ENCODE results near the gene PPRC1. TPM values are rescaled to one million over a fixed set of nuclear protein-coding genes. Genes with fewer than 3 reads are reported as not detected.

PPRC1 gene, protein sequence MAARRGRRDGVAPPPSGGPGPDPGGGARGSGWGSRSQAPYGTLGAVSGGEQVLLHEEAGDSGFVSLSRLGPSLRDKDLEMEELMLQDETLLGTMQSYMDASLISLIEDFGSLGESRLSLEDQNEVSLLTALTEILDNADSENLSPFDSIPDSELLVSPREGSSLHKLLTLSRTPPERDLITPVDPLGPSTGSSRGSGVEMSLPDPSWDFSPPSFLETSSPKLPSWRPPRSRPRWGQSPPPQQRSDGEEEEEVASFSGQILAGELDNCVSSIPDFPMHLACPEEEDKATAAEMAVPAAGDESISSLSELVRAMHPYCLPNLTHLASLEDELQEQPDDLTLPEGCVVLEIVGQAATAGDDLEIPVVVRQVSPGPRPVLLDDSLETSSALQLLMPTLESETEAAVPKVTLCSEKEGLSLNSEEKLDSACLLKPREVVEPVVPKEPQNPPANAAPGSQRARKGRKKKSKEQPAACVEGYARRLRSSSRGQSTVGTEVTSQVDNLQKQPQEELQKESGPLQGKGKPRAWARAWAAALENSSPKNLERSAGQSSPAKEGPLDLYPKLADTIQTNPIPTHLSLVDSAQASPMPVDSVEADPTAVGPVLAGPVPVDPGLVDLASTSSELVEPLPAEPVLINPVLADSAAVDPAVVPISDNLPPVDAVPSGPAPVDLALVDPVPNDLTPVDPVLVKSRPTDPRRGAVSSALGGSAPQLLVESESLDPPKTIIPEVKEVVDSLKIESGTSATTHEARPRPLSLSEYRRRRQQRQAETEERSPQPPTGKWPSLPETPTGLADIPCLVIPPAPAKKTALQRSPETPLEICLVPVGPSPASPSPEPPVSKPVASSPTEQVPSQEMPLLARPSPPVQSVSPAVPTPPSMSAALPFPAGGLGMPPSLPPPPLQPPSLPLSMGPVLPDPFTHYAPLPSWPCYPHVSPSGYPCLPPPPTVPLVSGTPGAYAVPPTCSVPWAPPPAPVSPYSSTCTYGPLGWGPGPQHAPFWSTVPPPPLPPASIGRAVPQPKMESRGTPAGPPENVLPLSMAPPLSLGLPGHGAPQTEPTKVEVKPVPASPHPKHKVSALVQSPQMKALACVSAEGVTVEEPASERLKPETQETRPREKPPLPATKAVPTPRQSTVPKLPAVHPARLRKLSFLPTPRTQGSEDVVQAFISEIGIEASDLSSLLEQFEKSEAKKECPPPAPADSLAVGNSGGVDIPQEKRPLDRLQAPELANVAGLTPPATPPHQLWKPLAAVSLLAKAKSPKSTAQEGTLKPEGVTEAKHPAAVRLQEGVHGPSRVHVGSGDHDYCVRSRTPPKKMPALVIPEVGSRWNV (N-terminal part only)
- polyA plus RNA-seq (ENCODE audit: insufficient read length in 4 of 4), result 10 to 100 TPM; 27.7 to 43.0 (median 36.3) TPM

DNA sequence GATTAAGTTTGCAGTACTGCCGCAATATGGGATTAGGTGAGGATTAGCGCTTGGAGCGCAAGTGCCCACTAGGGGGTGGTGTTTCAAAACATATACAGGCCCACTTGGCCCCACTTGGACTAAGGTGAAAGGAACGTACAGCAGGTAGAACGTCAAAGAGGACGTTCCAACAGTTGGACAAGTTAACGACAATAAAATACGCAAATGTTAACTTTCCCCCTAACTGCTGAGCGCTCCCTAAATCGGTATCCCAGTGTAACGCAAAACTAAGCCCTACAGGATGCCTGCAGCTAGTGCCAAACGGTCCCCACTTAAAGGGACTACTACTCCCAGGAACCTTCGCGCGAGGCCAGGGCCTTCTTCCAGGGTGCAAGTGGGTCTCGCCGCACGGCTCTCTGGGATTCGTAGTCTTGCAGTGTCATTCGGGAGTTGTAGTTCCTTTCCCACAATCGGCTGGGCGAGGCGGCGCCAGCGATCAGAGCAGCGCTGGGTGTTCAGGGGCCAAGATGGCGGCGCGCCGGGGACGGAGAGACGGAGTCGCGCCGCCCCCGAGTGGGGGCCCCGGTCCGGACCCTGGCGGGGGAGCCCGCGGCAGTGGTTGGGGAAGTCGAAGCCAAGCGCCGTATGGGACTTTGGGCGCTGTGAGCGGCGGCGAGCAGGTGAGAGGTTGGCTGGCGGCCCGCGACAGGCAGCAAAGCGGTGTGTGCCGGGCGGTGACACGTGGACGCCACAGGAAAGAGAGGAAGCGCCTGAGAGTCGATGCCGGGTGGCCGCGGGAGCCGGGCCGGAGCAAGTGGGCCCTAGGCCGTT lies at the start of gene PPRC1:
Gene PPRC1, plus strand, starts transcription at position 478 of the 810 bp plus-strand sequence. Its CDS starts 29 bp downstream, at position 507.
- peak; percentile 97 to 99 (median 98) for DNase-seq (ENCODE audit: low read depth in 4 of 4, low spot score in 3 of 4)

DNA sequence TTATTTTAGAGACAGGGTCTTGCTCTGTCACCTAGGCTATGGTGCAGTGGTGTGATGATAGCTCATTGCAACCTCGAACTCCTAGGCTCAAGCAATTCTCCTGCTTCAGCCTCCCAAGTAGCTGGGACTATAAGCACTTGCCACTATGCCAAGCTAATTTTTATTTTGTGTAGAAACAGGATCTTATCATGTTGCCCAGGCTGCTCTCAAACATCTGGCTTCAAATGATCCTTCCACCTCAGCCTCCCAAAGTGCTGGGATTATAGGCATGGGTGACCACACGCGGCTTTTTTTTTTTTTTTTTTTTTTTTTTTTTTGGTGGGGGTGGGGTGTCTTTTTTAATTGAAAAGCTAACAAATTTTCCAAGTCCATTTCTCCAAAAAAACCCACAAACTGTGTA lies 49.3 kb upstream of the PPRC1 start:
- no peak for DNase-seq (ENCODE audit: low read depth in 4 of 4, low spot score in 3 of 4)

DNA sequence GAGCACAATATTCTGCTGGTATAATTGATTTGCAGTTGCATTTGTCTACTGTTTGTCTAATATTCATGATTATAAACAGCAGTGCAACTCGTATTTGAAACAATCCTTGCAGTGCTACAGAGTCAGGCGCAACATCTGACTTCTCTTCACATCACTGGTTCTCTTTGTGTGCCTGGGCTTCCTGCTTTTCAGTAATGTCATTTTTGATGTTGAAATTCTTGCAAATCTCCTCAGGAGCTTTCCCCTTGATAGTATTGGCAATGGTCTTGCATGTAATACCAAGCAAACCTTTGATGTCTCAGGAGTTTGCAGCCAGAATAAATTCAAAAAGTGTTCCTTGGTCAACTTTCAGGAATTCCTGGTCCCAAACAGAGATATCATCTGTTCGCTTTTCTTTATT lies 47.5 kb upstream of the PPRC1 start:
- no peak for DNase-seq (ENCODE audit: low read depth in 4 of 4, low spot score in 3 of 4)

DNA sequence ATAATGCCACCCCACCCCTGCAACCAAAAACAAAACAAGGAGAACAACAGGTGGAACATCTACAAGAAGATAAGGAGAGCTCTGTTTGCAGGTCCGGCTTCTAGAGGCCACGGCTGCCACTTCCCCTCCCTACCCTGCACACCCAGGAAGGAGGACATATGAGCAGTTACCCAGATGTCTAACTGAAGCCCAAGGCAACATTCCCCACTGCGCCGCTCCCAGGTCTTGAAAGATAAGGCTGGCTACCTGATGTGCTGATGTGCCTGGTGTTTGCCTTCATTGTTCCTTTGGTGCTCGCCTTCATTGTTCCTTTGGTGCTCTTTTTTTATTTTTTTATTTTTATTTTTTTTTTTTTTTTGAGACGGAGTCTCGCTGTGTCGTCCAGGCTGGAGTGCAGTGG lies 46.6 kb upstream of the PPRC1 start:
- DNase-seq (ENCODE audit: low read depth in 4 of 4, low spot score in 3 of 4), result no peak

DNA sequence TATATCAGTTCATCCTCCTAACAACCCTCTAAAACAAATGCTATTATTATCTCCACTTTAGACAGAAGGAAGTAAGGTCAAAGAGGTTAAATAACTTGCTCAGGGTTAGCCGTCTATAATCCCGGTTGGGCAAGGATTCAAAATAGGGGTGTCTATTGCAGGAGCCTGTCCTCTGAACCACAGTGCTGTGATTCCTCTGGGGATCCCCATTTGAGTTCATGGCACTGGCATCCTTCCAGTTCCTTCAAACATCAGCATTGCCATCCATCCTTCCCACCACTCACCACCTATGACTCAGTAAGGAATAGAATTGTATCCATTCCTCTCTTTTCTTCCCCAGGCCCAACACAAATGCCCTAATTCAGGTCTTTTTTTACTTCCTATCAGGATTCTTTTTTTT lies 42.1 kb upstream of the PPRC1 start:
- DNase-seq (ENCODE audit: low read depth in 4 of 4, low spot score in 3 of 4), result no peak

DNA sequence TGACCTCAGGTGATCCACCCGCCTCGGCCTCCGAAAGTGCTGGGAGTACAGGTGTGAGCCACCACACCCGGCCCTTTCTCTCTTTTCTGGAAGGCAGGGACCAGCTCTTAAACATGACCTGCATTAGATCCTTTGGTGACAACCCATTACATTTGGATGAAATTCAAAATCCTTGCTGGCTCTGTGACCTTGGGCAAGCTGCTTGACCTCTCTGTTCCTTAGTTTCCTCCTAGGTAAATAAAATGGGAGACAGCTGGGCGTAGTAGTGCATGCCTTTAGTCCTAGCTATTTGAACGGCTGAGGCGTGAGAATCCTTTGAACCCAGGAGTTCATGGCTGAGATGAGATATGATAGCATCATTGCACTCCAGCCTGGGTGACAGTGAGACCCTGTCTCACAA lies 36.4 kb upstream of the PPRC1 start:
- no peak for DNase-seq (ENCODE audit: low read depth in 4 of 4, low spot score in 3 of 4)

DNA sequence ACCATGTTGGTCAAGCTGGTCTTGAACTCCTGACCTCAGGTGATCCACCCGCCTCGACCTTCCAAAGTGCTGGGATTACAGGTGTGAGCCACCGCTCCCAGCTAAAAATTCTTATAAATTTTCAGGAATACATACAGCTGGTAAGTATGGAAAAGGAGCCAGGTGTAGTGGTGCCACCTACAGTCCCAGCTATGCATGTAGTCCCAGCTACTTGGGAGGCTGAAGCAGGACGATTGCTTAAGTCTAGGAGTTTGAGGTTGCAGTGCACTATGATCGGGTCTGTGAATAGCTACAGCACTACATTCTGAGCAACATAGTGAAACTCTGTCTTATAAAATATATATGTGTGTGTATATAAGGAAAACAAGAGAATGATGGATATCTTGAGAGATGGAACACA lies 31.7 kb upstream of the PPRC1 start:
- DNase-seq (ENCODE audit: low read depth in 4 of 4, low spot score in 3 of 4), result no peak

DNA sequence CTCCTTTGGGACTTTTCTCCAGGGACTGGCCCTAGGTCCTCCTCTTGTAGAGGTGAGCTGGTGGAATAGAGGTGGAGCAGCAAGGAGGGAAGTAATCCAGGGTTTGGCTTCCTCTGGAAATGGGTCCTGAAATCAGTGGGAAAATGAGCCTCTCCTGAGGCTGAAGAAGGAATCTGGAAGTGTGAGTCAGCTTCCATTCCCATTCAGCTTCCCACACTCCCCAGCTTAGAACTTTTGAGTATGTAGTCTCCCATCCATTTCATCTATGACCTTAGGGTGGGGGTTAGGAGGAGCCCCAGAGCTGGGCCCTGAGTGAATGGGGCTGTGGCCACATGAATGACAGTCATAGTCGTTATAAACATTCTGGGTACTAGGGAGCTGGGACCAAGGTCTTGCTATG lies 30.4 kb upstream of the PPRC1 start:
- DNase-seq (ENCODE audit: low read depth in 4 of 4, low spot score in 3 of 4), result no peak

DNA sequence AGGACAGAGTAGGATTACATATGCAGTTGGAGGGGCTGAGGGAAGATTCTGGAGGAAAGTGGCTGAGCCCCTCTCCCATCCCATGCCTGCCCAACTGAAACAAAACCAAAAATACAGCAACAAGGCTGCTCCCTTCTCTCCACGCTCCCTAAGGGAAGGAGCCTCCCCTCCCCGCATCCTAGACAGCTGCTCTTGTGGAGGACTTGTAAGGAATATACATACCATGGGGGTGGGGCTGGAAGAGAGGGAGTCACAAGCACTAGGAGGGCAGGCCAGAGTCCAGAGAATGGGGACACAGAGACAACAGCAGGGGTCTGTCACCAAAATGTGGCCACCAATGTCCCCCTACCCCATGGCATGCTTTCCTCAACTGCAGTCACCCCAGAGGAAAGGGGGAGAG lies 25.8 kb upstream of the PPRC1 start:
- no peak for DNase-seq (ENCODE audit: low read depth in 4 of 4, low spot score in 3 of 4)

DNA sequence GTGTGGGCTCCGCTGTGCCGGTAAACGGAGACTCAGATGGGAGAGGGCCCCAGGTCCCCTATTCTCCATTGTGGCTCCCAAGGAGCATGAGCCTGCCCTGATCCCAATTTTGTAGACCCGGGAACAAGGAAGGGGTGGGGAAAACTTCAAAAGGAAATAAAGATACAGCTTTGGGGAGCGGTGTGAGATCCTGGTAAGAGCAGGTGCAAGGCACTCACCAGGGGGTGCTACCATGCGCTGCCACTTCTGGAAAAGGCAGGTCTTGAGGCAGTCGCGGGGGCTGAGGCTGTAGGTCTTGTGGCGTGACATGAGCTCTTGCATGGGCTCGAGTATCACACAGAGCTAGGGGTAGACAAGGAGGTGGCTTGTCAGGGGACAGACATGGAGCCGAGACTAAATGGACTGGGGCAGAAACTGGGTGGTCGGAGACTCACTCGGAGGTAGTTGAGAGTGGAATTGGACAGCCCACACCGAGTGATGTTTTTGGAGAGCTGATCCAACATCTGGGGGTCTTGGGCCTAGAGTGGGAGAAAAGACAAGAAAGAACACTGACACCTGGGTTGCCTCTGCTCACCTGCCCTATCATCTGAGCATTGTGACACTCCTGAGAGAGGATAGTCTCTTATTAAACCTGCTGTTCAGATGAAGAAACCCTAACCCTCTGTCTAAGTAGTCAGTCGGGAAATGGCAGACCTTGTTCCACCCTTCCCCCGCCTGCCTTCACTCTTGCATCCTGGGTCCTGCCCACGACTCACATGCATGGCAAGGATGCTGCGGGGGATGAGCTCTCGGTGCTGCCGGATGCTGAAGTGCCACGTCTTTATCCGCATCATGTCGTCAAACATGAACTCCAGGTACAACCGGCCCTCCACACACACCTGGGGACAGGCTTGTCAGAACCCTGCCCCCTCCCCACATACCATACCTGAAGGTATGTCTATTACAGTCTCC lies 23.4 kb upstream of the PPRC1 start:
- DNase-seq (ENCODE audit: low read depth in 4 of 4, low spot score in 3 of 4), result no peak

DNA sequence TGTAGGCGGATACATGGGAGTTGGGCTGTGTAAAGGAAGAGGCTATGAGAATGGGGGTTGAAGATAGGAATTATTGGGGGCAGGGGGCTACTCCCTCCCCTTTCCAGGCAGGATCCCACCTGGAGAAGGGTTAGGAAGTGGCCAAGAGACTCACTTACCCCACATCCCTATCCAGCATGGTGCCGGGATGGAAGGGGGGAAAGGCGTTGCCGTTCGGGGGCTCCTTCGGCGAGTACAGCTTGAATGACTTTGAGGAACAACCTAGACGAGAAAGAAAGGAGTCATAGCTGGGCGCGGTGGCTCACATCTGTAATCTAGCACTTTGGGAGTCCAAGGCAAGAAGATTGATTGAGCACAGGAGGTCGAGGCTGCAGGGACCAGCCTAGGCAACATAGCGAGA lies 21.6 kb upstream of the PPRC1 start:
- DNase-seq (ENCODE audit: low read depth in 4 of 4, low spot score in 3 of 4), result no peak

DNA sequence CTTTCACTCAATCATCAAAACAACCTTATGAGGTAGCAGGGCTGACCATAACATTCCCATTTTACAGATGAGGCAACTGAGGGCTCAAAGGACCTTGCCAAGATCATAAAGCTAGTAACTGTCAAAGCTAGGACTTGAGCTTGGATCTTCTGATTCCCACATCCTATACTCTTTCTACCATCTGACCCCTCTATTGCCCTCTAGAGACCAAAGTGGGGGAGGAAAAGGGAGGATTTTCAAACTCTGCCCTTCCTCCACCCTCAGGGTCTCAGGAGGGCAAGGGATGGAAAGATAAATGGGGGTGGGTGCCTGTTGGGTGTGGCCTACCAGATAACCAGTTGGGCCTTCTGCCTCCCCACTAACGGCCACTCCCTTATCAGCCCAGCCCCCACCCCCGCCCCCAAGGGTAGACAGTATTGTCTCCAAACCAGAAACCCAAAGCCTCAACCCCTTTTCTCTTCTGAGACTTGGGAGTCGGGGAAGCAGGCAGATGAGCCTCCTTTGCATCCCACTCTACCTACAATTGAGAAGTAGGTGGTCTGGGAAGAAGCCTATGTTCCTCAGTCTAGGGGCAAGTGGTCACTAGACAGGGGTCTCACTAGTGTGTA lies 20.5 kb upstream of the PPRC1 start:
- no peak for DNase-seq (ENCODE audit: low read depth in 4 of 4, low spot score in 3 of 4)

DNA sequence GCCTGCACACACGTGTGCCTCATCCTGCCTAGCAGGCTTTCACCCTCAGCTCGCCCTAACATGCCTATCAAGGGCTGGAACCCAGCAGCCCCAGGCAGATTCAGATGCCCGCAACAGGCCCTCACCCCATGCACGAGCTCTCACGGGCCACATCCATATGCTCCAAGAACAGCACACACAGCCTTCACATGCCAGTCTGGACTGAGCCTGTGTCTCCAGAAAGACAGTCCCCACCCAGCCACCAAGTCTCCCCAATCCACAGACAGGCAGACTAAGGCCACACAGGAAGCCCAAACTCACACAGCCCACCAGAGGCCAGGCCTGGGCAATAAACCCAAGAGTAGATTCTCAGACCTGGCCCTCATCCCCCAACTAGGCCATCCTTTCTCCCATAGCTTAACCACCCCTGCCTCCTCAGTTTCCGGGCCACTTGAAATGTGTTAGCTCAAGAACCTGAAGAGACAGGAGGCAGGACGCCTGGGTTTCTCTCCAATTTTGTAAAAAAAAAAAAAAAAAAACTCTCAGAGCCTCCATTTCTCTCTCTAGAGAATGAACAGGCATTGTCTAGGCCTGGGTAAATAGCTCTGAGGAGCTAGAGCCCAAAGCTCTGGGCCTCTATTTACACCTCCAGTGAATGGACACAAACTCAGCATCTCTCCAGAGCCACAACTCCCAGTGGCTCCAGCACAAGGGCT lies 19.4 kb upstream of the PPRC1 start:
- no peak for DNase-seq (ENCODE audit: low read depth in 4 of 4, low spot score in 3 of 4)

DNA sequence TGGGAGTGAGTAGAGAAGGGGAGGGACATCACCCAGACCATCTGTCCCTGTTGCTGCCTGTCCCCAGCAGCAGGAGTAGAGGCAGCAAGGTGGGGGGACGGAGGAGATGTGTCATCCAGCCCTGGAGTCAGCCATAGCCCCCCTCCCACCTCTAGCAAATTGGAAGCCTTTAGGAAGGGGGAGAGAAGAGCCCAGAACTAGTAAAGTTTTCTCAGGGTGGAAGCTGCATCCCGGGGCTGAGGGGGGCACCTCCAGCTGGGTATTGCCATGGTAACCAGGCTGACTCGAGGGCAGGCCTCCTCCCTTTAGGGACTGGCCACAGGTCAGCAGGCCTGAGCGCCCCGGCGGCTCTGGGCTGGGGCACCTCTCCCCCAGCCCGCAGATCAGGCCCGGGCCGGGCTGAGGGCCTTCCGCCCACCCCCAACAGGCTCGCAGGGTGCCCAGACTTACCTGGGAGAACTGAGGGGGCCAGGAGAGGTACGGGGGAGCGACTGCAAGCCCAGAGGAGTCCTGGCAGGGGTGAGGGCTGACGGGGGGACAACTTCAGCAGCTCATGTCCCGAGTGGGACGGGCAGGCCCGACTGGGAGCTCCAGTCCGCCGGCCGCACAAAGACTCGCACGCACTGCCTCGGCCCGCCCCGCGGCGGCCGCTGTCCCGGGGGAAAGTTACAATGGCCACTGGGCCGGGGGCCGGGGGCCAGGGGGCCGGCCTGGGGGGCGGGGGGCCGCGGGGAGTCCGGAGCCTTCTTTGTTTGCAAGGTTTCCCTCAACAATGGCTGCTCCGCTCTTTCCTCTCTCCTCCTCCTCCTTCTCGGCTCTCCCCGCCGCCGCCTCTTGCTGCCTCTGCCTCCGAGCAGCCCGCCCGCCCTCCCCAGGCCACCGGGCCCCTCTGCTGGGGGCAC lies 18.6 kb upstream of the PPRC1 start:
- no peak for DNase-seq (ENCODE audit: low read depth in 4 of 4, low spot score in 3 of 4)

DNA sequence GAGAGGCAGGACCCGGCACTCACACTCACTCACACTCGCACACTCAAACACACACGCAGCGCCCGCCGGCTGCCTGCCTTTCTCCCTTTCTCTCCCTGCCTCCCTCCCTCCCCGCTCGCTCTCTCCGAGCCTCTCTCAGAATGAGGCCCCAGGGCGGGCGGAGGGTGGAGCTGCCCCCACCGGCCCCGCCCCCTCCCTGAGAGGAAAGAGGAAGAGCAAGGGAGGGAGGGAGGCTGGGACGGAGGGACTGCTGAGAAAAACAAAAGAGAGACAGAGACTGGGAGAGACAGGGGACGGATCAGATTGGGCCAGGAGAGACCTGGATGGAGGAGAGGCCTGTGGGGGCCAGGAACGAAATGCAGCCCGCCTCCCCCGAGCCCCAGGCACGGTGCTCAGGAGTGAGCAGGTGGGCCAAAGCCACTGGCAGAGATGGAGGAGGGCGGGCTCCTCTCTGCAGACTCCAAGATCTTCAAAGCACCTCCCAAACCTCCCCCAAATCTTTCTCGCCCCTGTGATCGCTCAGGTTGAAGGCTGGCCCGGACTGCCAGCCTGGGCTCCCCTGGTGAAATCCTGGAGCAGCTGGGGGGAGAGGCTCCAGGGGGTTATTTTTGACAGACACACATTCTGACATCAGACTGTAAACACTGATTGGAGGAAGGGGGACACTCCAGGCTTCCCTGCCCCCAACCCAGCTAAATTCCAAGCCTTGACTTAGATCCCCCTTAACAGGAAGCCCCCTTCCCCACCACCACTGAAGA lies 17.8 kb upstream of the PPRC1 start:
- peak in 2 of 4 donors; percentile 77 to 84 for DNase-seq (ENCODE audit: low read depth in 4 of 4, low spot score in 3 of 4)

DNA sequence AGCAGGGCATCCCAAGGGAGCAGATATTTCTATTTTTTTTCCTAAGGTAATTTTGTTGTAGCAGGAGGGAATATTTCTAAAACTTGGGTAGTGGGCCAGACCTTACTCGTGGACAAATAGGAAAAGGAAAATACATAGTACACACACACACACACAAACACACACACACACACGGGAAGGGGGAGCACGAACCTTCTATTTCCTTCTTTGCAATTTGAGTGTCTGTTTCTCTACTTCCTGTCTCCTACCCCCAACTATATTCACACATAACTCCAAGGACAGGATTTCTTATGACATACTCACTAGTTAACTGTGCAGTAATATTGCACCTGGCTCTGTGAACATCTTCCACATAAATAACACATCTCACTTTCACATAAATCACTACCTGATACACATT lies 17.1 kb upstream of the PPRC1 start:
- no peak for DNase-seq (ENCODE audit: low read depth in 4 of 4, low spot score in 3 of 4)

Measured in left renal pelvis (tissue), 4 donors.